B cell (primary cell): Measurements from ENCODE around the gene CDKN1A. TPM values are rescaled to one million over a fixed set of nuclear protein-coding genes. Genes with fewer than 3 reads are reported as not detected.

Experiments
- ATAC-seq: fragments of 200-7000 bp; cut with Tn5 transposase; one replicate; pipeline ENCODE4 v1.10.0; 2021; ENCODE audit warnings: low read depth, mild to moderate bottlenecking, moderate number of reproducible peaks, moderate library complexity
- CTCF ChIA-PET: fragments of 350-600 bp; sonication (Branson Sonifier 250); formaldehyde crosslinking; loops from one replicate; lab custom pipeline; 2021; ENCODE audit warnings: antibody characterized with exemption, inconsistent platforms; lab: Charles Lee
- POLR2A ChIA-PET: fragments of 350-600 bp; sonication (Branson Sonifier 250); formaldehyde crosslinking; loops from one replicate; lab custom pipeline; 2021; ENCODE audit warnings: antibody characterized with exemption; lab: Charles Lee
- DNase-seq: peaks from one replicate; pipeline ENCODE4 v3.0.0; 2013
- H2AFZ ChIP-seq: 2 replicates; pipeline ENCODE4 v1.6.1; 2012; ENCODE audit warnings: mild to moderate bottlenecking, low read depth, low read length; ENCODE audit not compliant: insufficient read depth, poor library complexity, severe bottlenecking
- H3K27ac ChIP-seq, 2 donors: 1 replicate in 1 of 2; 2 replicates in 1 of 2; pipeline ENCODE4 v1.5.1; 2012 to 2013; ENCODE audit warnings: low read length in 2 of 2, mild to moderate bottlenecking in 2 of 2, moderate library complexity in 1 of 2
- H3K27me3 ChIP-seq, 4 experiments: fragments of 200-600 bp in 1 of 4; sonication (generic) in 1 of 4; replicated peaks in 1 of 4; 1 replicate in 2 of 4; 2 replicates in 2 of 4; pipeline versions ENCODE4 v1.6.1 to v1.7.0; 2013 to 2016; ENCODE audit warnings: low read length in 3 of 4, mild to moderate bottlenecking in 2 of 4, mixed read lengths in 1 of 4, moderate library complexity in 1 of 4; ENCODE audit not compliant: insufficient read depth in 4 of 4, control insufficient read depth in 3 of 4; ENCODE audit errors: control extremely low read depth in 1 of 4
- H3K36me3 ChIP-seq, 2 experiments: replicated peaks in 1 of 2; 1 replicate in 1 of 2; 2 replicates in 1 of 2; pipeline versions ENCODE4 v1.6.1 to v1.7.1; 2013; ENCODE audit warnings: low read length in 1 of 2; ENCODE audit not compliant: insufficient read depth in 2 of 2, control insufficient read depth in 1 of 2; ENCODE audit errors: control extremely low read depth in 1 of 2, extremely low read depth in 1 of 2
- H3K4me1 ChIP-seq, 2 donors: fragments of 200-600 bp in 1 of 2; sonication (generic) in 1 of 2; 1 replicate in 1 of 2; 2 replicates in 1 of 2; pipeline versions ENCODE4 v1.5.1 to v1.6.1; 2013 to 2017; ENCODE audit warnings: low read length in 2 of 2; ENCODE audit not compliant: control insufficient read depth in 2 of 2, insufficient read depth in 2 of 2
- H3K4me2 ChIP-seq: replicated peaks from 2 replicates; pipeline ENCODE3; 2012; ENCODE audit warnings: mild to moderate bottlenecking, low read depth, low read length; ENCODE audit not compliant: poor library complexity, severe bottlenecking
- H3K4me3 ChIP-seq, 5 experiments: fragments of 200-600 bp in 1 of 5; sonication (generic) in 1 of 5; 1 replicate in 3 of 5; 2 replicates in 2 of 5; pipeline versions ENCODE4 v1.5.1 to v1.7.0; 2011 to 2016; ENCODE audit warnings: low read length in 4 of 5, mild to moderate bottlenecking in 4 of 5, low read depth in 2 of 5, control low read depth in 1 of 5, moderate library complexity in 1 of 5; ENCODE audit not compliant: insufficient read depth in 1 of 5; ENCODE audit errors: control extremely low read depth in 1 of 5, extremely low read depth in 1 of 5
- H3K79me2 ChIP-seq: fragments of 200-600 bp; sonication (generic); one replicate; pipeline ENCODE4 v1.6.0; 2016; ENCODE audit warnings: low read length; ENCODE audit not compliant: control insufficient read depth, insufficient read depth
- H3K9ac ChIP-seq: fragments of 200-600 bp; sonication (generic); 2 replicates; pipeline ENCODE4 v1.6.1; 2017; ENCODE audit warnings: mild to moderate bottlenecking, low read length, moderate library complexity
- H3K9me3 ChIP-seq, 3 donors: one replicate each; pipeline versions ENCODE4 v1.6.1 to v1.7.1; 2013; ENCODE audit warnings: low read length in 2 of 3; ENCODE audit not compliant: control insufficient read depth in 2 of 3, insufficient read depth in 1 of 3; ENCODE audit errors: control extremely low read depth in 1 of 3
- H4K20me1 ChIP-seq: 2 replicates; pipeline ENCODE4 v1.6.0; 2012; ENCODE audit warnings: mild to moderate bottlenecking, low read length; ENCODE audit not compliant: insufficient read depth, control insufficient read depth, poor library complexity, severe bottlenecking
- H3K27ac Mint-ChIP-seq: one replicate; pipeline ENCODE4 v1.8.0; 2021; ENCODE audit warnings: mixed read lengths
- H3K27me3 Mint-ChIP-seq: one replicate; pipeline ENCODE4 v1.8.0; 2021; ENCODE audit warnings: mixed read lengths
- H3K4me1 Mint-ChIP-seq: one replicate; pipeline ENCODE4 v1.8.0; 2021; ENCODE audit warnings: mixed read lengths
- H3K4me3 Mint-ChIP-seq: one replicate; pipeline ENCODE4 v1.8.0; 2021; ENCODE audit warnings: mixed read lengths
- H3K9me3 Mint-ChIP-seq: one replicate; pipeline ENCODE4 v1.8.0; 2022; ENCODE audit warnings: mixed read lengths; ENCODE audit not compliant: insufficient read depth
- CTCF ChIP-seq: fragments of 200-600 bp; IDR thresholded peaks from one replicate; pipeline ENCODE4 v1.8.0; 2022; ENCODE audit warnings: antibody characterized with exemption, mild to moderate bottlenecking
- EZH2 ChIP-seq: IDR thresholded peaks from 2 replicates; pipeline ENCODE4 v1.6.1; 2012; ENCODE audit warnings: borderline replicate concordance, low read depth, mild to moderate bottlenecking, moderate library complexity, low read length; ENCODE audit not compliant: insufficient read depth, poor library complexity, severe bottlenecking
- WGBS: methylation state at CpG from one replicate; pipeline ENCODE4 v1.1.5; 2013; ENCODE audit warnings: missing lambda C conversion rate; ENCODE audit not compliant: insufficient coverage; 5-methylcytosine and 5-hydroxymethylcytosine counted together
- intact Hi-C: fragments of 100-400 bp; cut with micrococcal nuclease; formaldehyde crosslinking; loops from one replicate; pipeline ENCODE4 v1.10.0; 2022
- polyA plus RNA-seq: library from polyadenylated mRNA; depleted of rRNA; stranded (reverse); fragments of >200 nt; gene quantifications from 2 replicates; pipeline ENCODE4 v1.2.3, GENCODE V29; 2012
- total RNA-seq, 2 donors: library from RNA; stranded (reverse); fragments of 120-200 nt in 1 of 2; gene quantifications; 1 replicate in 1 of 2; 2 replicates in 1 of 2; pipeline versions ENCODE4 v1.2.3 to v1.2.4, GENCODE V29; 2013 to 2022

CDKN1A gene
- total and polyA plus RNA-seq, 2 donors (not counting 1 experiment from before 2014, with no cell fraction given), result 45.5 to 352 TPM

- Mint-ChIP-seq H3K27me3 (peaks cover 24% of the 10 kb centered on the region), H3K4me1 (peaks cover 39% of the 10 kb centered on the region), H3K4me3 (no peak overlapping the region), H3K27ac (no peak overlapping the region), H3K9me3 (no peaks in the 10 kb centered on the region)
- H3K36me3 ChIP-seq, result no peaks in the 10 kb centered on the region
- H4K20me1 ChIP-seq, result no peaks in the 10 kb centered on the region
- H3K4me2 ChIP-seq, result no peak overlapping the region
- no peak overlapping the region for H2AFZ ChIP-seq
- no peak overlapping the region for H3K9ac ChIP-seq
- no peak for TF ChIP-seq EZH2
- H3K9me3 ChIP-seq, result peaks cover 0 to 11% (median 0%) of the 10 kb centered on the region in 3 donors
- DNase-seq, result no peak
- H3K79me2 ChIP-seq, result no peaks in the 10 kb centered on the region
- peaks cover 0 to 18% (median 10%) of the 10 kb centered on the region in 4 experiments for H3K27me3 ChIP-seq
- no peak overlapping the region for H3K4me3 ChIP-seq
- peaks cover 37 to 44% of the 10 kb centered on the region in 2 donors for H3K4me1 ChIP-seq
- intact Hi-C loops, result no loop called here
- ChIA-PET CTCF (interaction anchor here (1.0 kb wide), 1 partner anchor 20 kb away, joined by 6 read pairs; no protein-coding TSS in a partner anchor), POLR2A (no interaction called here)
- ATAC-seq, result no peak
- no peak overlapping the region for H3K27ac ChIP-seq
- WGBS, result 92% methylated on average over 1 of the region's 1 CpG
These were observed 19.2 kb upstream of the CDKN1A start for GRCh38 chr6:36659271-36659670.

- H3K9me3 Mint-ChIP-seq, result no peaks in the 10 kb centered on the region
- ATAC-seq (no peak), DNase-seq (no peak)
- Histone ChIP-seq H3K27ac (no peak overlapping the region), H3K36me3 (no peaks in the 10 kb centered on the region), H3K4me3 (no peak overlapping the region), H3K9me3 (peaks cover 0 to 11% (median 0%) of the 10 kb centered on the region in 3 donors), H4K20me1 (no peaks in the 10 kb centered on the region), H3K4me1 (peaks cover 45 to 53% of the 10 kb centered on the region in 2 donors), H3K27me3 (peaks cover 0 to 18% (median 10%) of the 10 kb centered on the region in 4 experiments), H3K9ac (peak overlapping the region; percentile 18), H2AFZ (peak overlapping the region; percentile 34), H3K79me2 (no peaks in the 10 kb centered on the region), H3K4me2 (peak overlapping the region; percentile 58)
- no peak overlapping the region for H3K4me3 Mint-ChIP-seq
- peaks cover 45% of the 10 kb centered on the region for H3K4me1 Mint-ChIP-seq
- no peak overlapping the region for H3K27ac Mint-ChIP-seq
- ChIA-PET POLR2A (interaction anchor here (0.7 kb wide), 2 partner anchors 86 to 390 kb away, joined by 3 read pairs; no protein-coding TSS in a partner anchor), CTCF (interaction anchor here (1.1 kb wide), 1 partner anchor 37 kb away, joined by 3 read pairs; no protein-coding TSS in a partner anchor)
- no peak for TF ChIP-seq EZH2
- no peak for TF ChIP-seq CTCF
- 36% methylated on average over 44 of the region's 44 CpGs for WGBS
- intact Hi-C loops, result no loop called here
- peaks cover 17% of the 10 kb centered on the region for H3K27me3 Mint-ChIP-seq
These were observed 17.6 kb upstream of the CDKN1A start for GRCh38 chr6:36660771-36661471.
